ENCODE results near the gene APOM.

The APOM gene

GRCh38 chr6:31692353-31692752, 36.7 kb downstream of the APOM start:
- in situ Hi-C loops (cut with HindIII; ENCODE audit: low sequenced_read_pairs), result loop anchor here (5.0 kb wide), 1 partner anchor 40 kb away; no protein-coding TSS in a partner anchor
- no peak for DNase-seq (ENCODE audit: low read depth)
- H3K4me3 ChIP-seq (ENCODE audit: low read depth, low read length), result no peak overlapping the region
- TF ChIP-seq, protein P1, sequence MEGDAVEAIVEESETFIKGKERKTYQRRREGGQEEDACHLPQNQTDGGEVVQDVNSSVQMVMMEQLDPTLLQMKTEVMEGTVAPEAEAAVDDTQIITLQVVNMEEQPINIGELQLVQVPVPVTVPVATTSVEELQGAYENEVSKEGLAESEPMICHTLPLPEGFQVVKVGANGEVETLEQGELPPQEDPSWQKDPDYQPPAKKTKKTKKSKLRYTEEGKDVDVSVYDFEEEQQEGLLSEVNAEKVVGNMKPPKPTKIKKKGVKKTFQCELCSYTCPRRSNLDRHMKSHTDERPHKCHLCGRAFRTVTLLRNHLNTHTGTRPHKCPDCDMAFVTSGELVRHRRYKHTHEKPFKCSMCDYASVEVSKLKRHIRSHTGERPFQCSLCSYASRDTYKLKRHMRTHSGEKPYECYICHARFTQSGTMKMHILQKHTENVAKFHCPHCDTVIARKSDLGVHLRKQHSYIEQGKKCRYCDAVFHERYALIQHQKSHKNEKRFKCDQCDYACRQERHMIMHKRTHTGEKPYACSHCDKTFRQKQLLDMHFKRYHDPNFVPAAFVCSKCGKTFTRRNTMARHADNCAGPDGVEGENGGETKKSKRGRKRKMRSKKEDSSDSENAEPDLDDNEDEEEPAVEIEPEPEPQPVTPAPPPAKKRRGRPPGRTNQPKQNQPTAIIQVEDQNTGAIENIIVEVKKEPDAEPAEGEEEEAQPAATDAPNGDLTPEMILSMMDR (IDR thresholded peaks at IDR 0.05; ENCODE audit: low read depth, low read length, missing control alignments), result no peak

DNA sequence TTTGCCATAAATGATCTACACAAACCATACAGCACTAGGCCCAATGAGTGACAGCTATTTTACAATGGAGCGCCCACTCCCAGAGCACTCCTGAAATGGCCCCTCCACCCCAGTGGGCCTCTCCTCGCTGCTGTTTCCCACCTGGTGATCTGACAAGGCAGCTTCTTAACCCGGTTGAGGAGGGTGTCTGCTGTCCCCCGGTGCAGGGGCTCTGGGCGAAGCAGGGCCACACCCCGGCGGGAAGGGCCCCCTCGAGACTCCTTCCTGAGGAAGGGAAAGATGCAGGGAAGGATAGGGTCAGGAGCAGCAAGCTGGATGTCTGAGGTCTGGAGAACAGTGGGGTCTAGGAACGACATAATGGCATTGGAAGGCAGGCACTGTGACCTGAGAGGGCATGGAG, 37.2 kb downstream of the APOM start:
- H3K4me3 ChIP-seq (ENCODE audit: low read depth, low read length), result no peak overlapping the region
- TF ChIP-seq, protein P1 (IDR thresholded peaks at IDR 0.05; ENCODE audit: low read depth, low read length, missing control alignments), result no peak
- in situ Hi-C loops (cut with HindIII; ENCODE audit: low sequenced_read_pairs), result loop anchor here (5.0 kb wide), 1 partner anchor 39 kb away; no protein-coding TSS in a partner anchor

GRCh38 chr6:31693535-31693934, 37.8 kb downstream of the APOM start:
- no peak for DNase-seq (ENCODE audit: low read depth)
- no peak overlapping the region for H3K4me3 ChIP-seq (ENCODE audit: low read depth, low read length)
- in situ Hi-C loops (cut with HindIII; ENCODE audit: low sequenced_read_pairs), result loop anchor here (5.0 kb wide), 1 partner anchor 39 kb away; no protein-coding TSS in a partner anchor
- TF ChIP-seq, protein P1 (IDR thresholded peaks at IDR 0.05; ENCODE audit: low read depth, low read length, missing control alignments), result no peak

More for the DNA sequence above, 37.2 kb downstream of the APOM start:
- no peak for DNase-seq (ENCODE audit: low read depth)

GRCh38 chr6:31697555-31697954, 41.9 kb downstream of the APOM start:
- in situ Hi-C loops (cut with HindIII; ENCODE audit: low sequenced_read_pairs), result no loop called here
- no peak overlapping the region for H3K4me3 ChIP-seq (ENCODE audit: low read depth, low read length)
- DNase-seq (ENCODE audit: low read depth), result no peak
- TF ChIP-seq, protein P1 (IDR thresholded peaks at IDR 0.05; ENCODE audit: low read depth, low read length, missing control alignments), result no peak

- no peak for DNase-seq (ENCODE audit: low read depth)
- TF ChIP-seq, protein P1 (IDR thresholded peaks at IDR 0.05; ENCODE audit: low read depth, low read length, missing control alignments), result no peak
- H3K4me3 ChIP-seq (ENCODE audit: low read depth, low read length), result no peak overlapping the region
- in situ Hi-C loops (cut with HindIII; ENCODE audit: low sequenced_read_pairs), result no loop called here
Observed at GRCh38 chr6:31700740-31701401, 45.2 kb downstream of the APOM start.

GRCh38 chr6:31701666-31702404, 46.1 kb downstream of the APOM start:
- H3K4me3 ChIP-seq (ENCODE audit: low read depth, low read length), result peak overlapping the region; percentile 95
- TF ChIP-seq, protein P1 (IDR thresholded peaks at IDR 0.05; ENCODE audit: low read depth, low read length, missing control alignments), result no peak
- in situ Hi-C loops (cut with HindIII; ENCODE audit: low sequenced_read_pairs), result no loop called here
- no peak for DNase-seq (ENCODE audit: low read depth)
